ENCODE data around the gene PBXIP1. TPM values are rescaled to one million over a fixed set of nuclear protein-coding genes. Genes with fewer than 3 reads are reported as not detected.

Gene PBXIP1
- total and polyA plus RNA-seq, 10 of the 15 experiments (the other 5 are each of a cell fraction or from before 2014, with no cell fraction given): 0.63 to 25.6 (median 15.4) TPM

GRCh38 chr1:154994591-154994990 is 38.7 kb upstream of the PBXIP1 start:
- no peak for ATAC-seq
- H2AFZ ChIP-seq (ENCODE audit: control insufficient read depth, low read depth, low read length): no peak overlapping the region

More at GRCh38 chr1:154994591-154994990, 38.7 kb upstream of the PBXIP1 start:
- H3K9ac ChIP-seq (ENCODE audit: control insufficient read depth, insufficient read depth, low read length): no peak overlapping the region
- H3K4me1 ChIP-seq (ENCODE audit: control insufficient read depth, insufficient read depth, low read length): peaks cover 12% of the 10 kb centered on the region
- H3K36me3 ChIP-seq (ENCODE audit: control insufficient read depth in 2 of 2, insufficient read depth in 2 of 2, low read length in 1 of 2): peaks cover 0 to 3% of the 10 kb centered on the region in 2 experiments; a peak in 2 of 4 replicates
- CTCF ChIA-PET: interaction anchor here (1.1 to 11.0 kb wide), 9 partner anchors 16 to 103 kb away, joined by 3 to 226 read pairs (median 5); partner anchors contain the start of genes ADAM15, CKS1B, FLAD1 and PBXIP1
- no peak overlapping the region for H3K4me3 ChIP-seq
- H3K4me2 ChIP-seq (ENCODE audit: control insufficient read depth, insufficient read depth): no peak overlapping the region
- no peak for FAIRE-seq
- BruUV-seq (replicated peaks): no TSS peak
- RAD21 ChIA-PET (ENCODE audit: unreplicated experiment): interaction anchor here (0.9 to 1.5 kb wide), 2 partner anchors 11 to 22 kb away, joined by 3 to 9 read pairs; partner anchors contain the start of gene FLAD1
- H3K27me3 ChIP-seq (replicated peaks in 1 of 2; ENCODE audit: control insufficient read depth in 2 of 2, insufficient read depth in 2 of 2, low read length in 1 of 2): no peaks in the 10 kb centered on the region
- no peaks in the 10 kb centered on the region for H3K9me3 ChIP-seq (replicated peaks; ENCODE audit: control insufficient read depth, insufficient read depth, low read length)
- SMC1A ChIA-PET (ENCODE audit: uncharacterized antibody, unreplicated experiment): interaction anchor here (0.5 to 8.1 kb wide), 6 partner anchors 11 to 513 kb away, joined by 3 to 69 read pairs (median 4); partner anchors contain the start of gene FLAD1
- no peaks in the 10 kb centered on the region for H4K20me1 ChIP-seq (ENCODE audit: control insufficient read depth, insufficient read depth)
- 34% methylated on average over 3 of the region's 3 CpGs for WGBS (ENCODE audit: insufficient coverage, insufficient replicate concordance, low lambda C conversion rate, missing lambda C conversion rate)
- no peak for DNase-seq (ENCODE audit: low read depth, low spot score)
- POLR2A ChIA-PET: interaction anchor here (0.9 to 3.4 kb wide), 4 partner anchors 11 to 58 kb away, joined by 8 to 13 read pairs (median 9); partner anchors contain the start of genes CKS1B, FLAD1 and PBXIP1
- no peak overlapping the region for H3K27ac ChIP-seq (ENCODE audit: control insufficient read depth, insufficient read depth)
- intact Hi-C loops (cut with micrococcal nuclease; ENCODE audit: unreplicated experiment) (no loop called here), in situ Hi-C loops (cut with MboI) (no loop called here)
- TF ChIP-seq RELA (IDR thresholded peaks at IDR 0.05; ENCODE audit: borderline replicate concordance, partially characterized antibody): no peak
- TF ChIP-seq ZNF622 (IDR thresholded peaks at IDR 0.05): no peak
- no peak for TF ChIP-seq MTA2 (IDR thresholded peaks at IDR 0.05; ENCODE audit: low read depth)
- no peak for TF ChIP-seq E2F8 (IDR thresholded peaks at IDR 0.05; ENCODE audit: low read depth, partially characterized antibody)
- TF ChIP-seq TCF7 (IDR thresholded peaks at IDR 0.05; ENCODE audit: borderline replicate concordance): no peak
- no peak for TF ChIP-seq HDGF (IDR thresholded peaks at IDR 0.05)
- no peak for TF ChIP-seq NRF1 (conservative IDR thresholded peaks at IDR 0.05; ENCODE audit: low read depth, low read length)
- TF ChIP-seq MAX (IDR thresholded peaks at IDR 0.05; ENCODE audit: low read depth, low read length): no peak
- no peak for TF ChIP-seq BMI1 (IDR thresholded peaks at IDR 0.05; ENCODE audit: borderline replicate concordance)
- no peak for TF ChIP-seq NR2C1 (IDR thresholded peaks at IDR 0.05)
- TF ChIP-seq MLLT1 (IDR thresholded peaks at IDR 0.05): no peak
- TF ChIP-seq TCF3 (IDR thresholded peaks at IDR 0.05; ENCODE audit: borderline replicate concordance, insufficient read depth, low read depth, low read length): no peak
- TF ChIP-seq ZNF274 (IDR thresholded peaks at IDR 0.05; ENCODE audit: insufficient read depth, insufficient read length): no peak
- no peak for TF ChIP-seq RAD21 (IDR thresholded peaks at IDR 0.05; ENCODE audit: insufficient read depth, low read depth, low read length)
- TF ChIP-seq SREBF1 (IDR thresholded peaks at IDR 0.05; ENCODE audit: low read length): no peak
- TF ChIP-seq SUPT20H (IDR thresholded peaks at IDR 0.05; ENCODE audit: borderline replicate concordance, control insufficient read depth, low read depth, low read length): no peak
- TF ChIP-seq E2F4 (IDR thresholded peaks at IDR 0.05; ENCODE audit: low read depth, low read length): no peak
- no peak for TF ChIP-seq CBX3 (IDR thresholded peaks at IDR 0.05; ENCODE audit: borderline replicate concordance, low read depth)
- TF ChIP-seq RCOR1 (conservative IDR thresholded peaks at IDR 0.05; ENCODE audit: low read depth, low read length): no peak
- no peak for TF ChIP-seq RB1 (IDR thresholded peaks at IDR 0.05; ENCODE audit: borderline replicate concordance)
- peaks cover 2% of the 10 kb centered on the region; the same call in 1 of the 2 replicates for H3K79me2 ChIP-seq (ENCODE audit: control insufficient read depth, insufficient read depth, low read length)
